ENCODE measurements around the gene AKAP17A. TPM values are rescaled to one million over a fixed set of nuclear protein-coding genes. Genes with fewer than 3 reads are reported as not detected.

The AKAP17A gene
- total and polyA plus RNA-seq, 2 donors (not counting 1 experiment from before 2014, with no cell fraction given), result 126 to 196 TPM

- CTCF ChIA-PET, result no interaction called here
- Histone ChIP-seq H3K4me3 (ENCODE audit: control extremely low read depth in 1 of 5, extremely low read depth in 1 of 5, insufficient read depth in 1 of 5, low read depth in 2 of 5, low read length in 4 of 5) (no peak overlapping the region), H4K20me1 (ENCODE audit: control insufficient read depth, insufficient read depth, low read length, poor library complexity, severe bottlenecking) (no peaks in the 10 kb centered on the region), H3K9me3 (ENCODE audit: control extremely low read depth in 1 of 3, control insufficient read depth in 2 of 3, insufficient read depth in 1 of 3, low read length in 2 of 3) (peaks cover 0 to 6% (median 0%) of the 10 kb centered on the region in 3 donors), H2AFZ (ENCODE audit: insufficient read depth, low read depth, low read length, poor library complexity, severe bottlenecking) (no peak overlapping the region), H3K4me1 (ENCODE audit: control insufficient read depth in 2 of 2, insufficient read depth in 2 of 2, low read length in 2 of 2) (peaks cover 8 to 23% of the 10 kb centered on the region in 2 donors), H3K9ac (ENCODE audit: low read length) (no peak overlapping the region), H3K4me2 (replicated peaks; ENCODE audit: low read depth, low read length, poor library complexity, severe bottlenecking) (no peak overlapping the region), H3K27me3 (replicated peaks in 1 of 4; ENCODE audit: control extremely low read depth in 1 of 4, control insufficient read depth in 3 of 4, insufficient read depth in 4 of 4, low read length in 3 of 4) (no peaks in the 10 kb centered on the region), H3K36me3 (replicated peaks in 1 of 2; ENCODE audit: control extremely low read depth in 1 of 2, control insufficient read depth in 1 of 2, extremely low read depth in 1 of 2, insufficient read depth in 2 of 2, low read length in 1 of 2) (no peaks in the 10 kb centered on the region), H3K79me2 (ENCODE audit: control insufficient read depth, insufficient read depth, low read length) (no peaks in the 10 kb centered on the region), H3K27ac (ENCODE audit: low read length in 2 of 2) (no peak overlapping the region)
- Mint-ChIP-seq H3K4me3 (no peak overlapping the region), H3K27me3 (no peaks in the 10 kb centered on the region), H3K4me1 (peaks cover 28% of the 10 kb centered on the region), H3K27ac (no peak overlapping the region), H3K9me3 (ENCODE audit: insufficient read depth) (no peaks in the 10 kb centered on the region)
- TF ChIP-seq CTCF (IDR thresholded peaks at IDR 0.05) (no peak), EZH2 (IDR thresholded peaks at IDR 0.05; ENCODE audit: borderline replicate concordance, insufficient read depth, low read depth, low read length, poor library complexity, severe bottlenecking) (no peak)
- WGBS (ENCODE audit: insufficient coverage), result 93% methylated on average over 3 of the region's 8 CpGs
- POLR2A ChIA-PET, result no interaction called here
- no peak for DNase-seq
- intact Hi-C loops (cut with micrococcal nuclease), result loop anchor here (5.0 kb wide), 1 partner anchor 117 kb away; no protein-coding TSS in a partner anchor
- ATAC-seq (ENCODE audit: low read depth), result no peak
Measured at GRCh38 chrX:1584237-1585011, 7.0 kb upstream of the AKAP17A start.

GRCh38 chrX:1587161-1587560 is 4.2 kb upstream of the AKAP17A start:
- CTCF ChIA-PET, result no interaction called here
- peak overlapping the region in 2 of 5 experiments; percentile 9 to 47 for H3K4me3 ChIP-seq (ENCODE audit: control extremely low read depth in 1 of 5, extremely low read depth in 1 of 5, insufficient read depth in 1 of 5, low read depth in 2 of 5, low read length in 4 of 5)
- Mint-ChIP-seq H3K4me1 (peaks cover 31% of the 10 kb centered on the region), H3K4me3 (peak overlapping the region; percentile 62), H3K27me3 (no peaks in the 10 kb centered on the region), H3K27ac (peak overlapping the region; percentile 85), H3K9me3 (ENCODE audit: insufficient read depth) (no peaks in the 10 kb centered on the region)
- POLR2A ChIA-PET, result no interaction called here
- TF ChIP-seq EZH2 (IDR thresholded peaks at IDR 0.05; ENCODE audit: borderline replicate concordance, insufficient read depth, low read depth, low read length, poor library complexity, severe bottlenecking), result no peak
- TF ChIP-seq CTCF (IDR thresholded peaks at IDR 0.05), result no peak
- peak overlapping the region; percentile 61 for H3K4me2 ChIP-seq (replicated peaks; ENCODE audit: low read depth, low read length, poor library complexity, severe bottlenecking)
- peaks cover 0 to 6% (median 0%) of the 10 kb centered on the region in 3 donors for H3K9me3 ChIP-seq (ENCODE audit: control extremely low read depth in 1 of 3, control insufficient read depth in 2 of 3, insufficient read depth in 1 of 3, low read length in 2 of 3)
- H3K79me2 ChIP-seq (ENCODE audit: control insufficient read depth, insufficient read depth, low read length), result peaks cover 7% of the 10 kb centered on the region
- peak overlapping the region; percentile 34 to 52 for H3K27ac ChIP-seq (ENCODE audit: low read length in 2 of 2)
- peaks cover 8 to 38% of the 10 kb centered on the region in 2 donors for H3K4me1 ChIP-seq (ENCODE audit: control insufficient read depth in 2 of 2, insufficient read depth in 2 of 2, low read length in 2 of 2)
- intact Hi-C loops (cut with micrococcal nuclease), result no loop called here
- H4K20me1 ChIP-seq (ENCODE audit: control insufficient read depth, insufficient read depth, low read length, poor library complexity, severe bottlenecking), result peaks cover 4% of the 10 kb centered on the region
- DNase-seq (peak; percentile 52), ATAC-seq (ENCODE audit: low read depth) (no peak)
- peak overlapping the region; percentile 60 for H2AFZ ChIP-seq (ENCODE audit: insufficient read depth, low read depth, low read length, poor library complexity, severe bottlenecking)
- 28% methylated on average over 4 of the region's 5 CpGs for WGBS (ENCODE audit: insufficient coverage)
- no peaks in the 10 kb centered on the region for H3K36me3 ChIP-seq (replicated peaks in 1 of 2; ENCODE audit: control extremely low read depth in 1 of 2, control insufficient read depth in 1 of 2, extremely low read depth in 1 of 2, insufficient read depth in 2 of 2, low read length in 1 of 2)
- peak overlapping the region; percentile 45 for H3K9ac ChIP-seq (ENCODE audit: low read length)
- no peaks in the 10 kb centered on the region for H3K27me3 ChIP-seq (replicated peaks in 1 of 4; ENCODE audit: control extremely low read depth in 1 of 4, control insufficient read depth in 3 of 4, insufficient read depth in 4 of 4, low read length in 3 of 4)

Measured in B cell (primary cell).